ENCODE results near the gene PROX1.

The PROX1 gene

DNA sequence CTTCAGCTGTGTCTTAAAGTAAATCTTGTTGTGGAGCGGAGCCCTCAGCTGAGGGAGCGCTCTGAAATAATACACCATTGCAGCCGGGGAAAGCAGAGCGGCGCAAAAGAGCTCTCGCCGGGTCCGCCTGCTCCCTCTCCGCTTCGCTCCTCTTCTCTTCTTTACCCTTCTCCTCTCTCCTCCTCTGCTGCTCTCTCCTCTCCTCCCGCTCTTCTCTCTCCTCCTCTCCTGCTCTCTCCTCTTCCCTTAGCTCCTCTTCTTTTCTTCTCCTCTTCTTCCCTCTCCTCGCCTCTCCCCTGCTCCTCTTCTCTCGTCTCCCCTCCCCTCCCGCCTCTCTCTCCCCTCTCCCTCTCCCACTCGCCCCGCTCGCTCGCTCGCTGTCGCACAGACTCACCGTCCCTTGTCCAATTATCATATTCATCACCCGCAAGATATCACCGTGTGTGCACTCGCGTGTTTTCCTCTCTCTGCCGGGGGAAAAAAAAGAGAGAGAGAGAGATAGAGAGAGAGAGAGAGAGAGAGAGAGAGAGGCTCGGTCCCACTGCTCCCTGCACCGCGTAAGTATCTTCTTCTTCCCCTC is at the start of gene PROX1:
PROX1 (plus strand) TSS at position 47 of the 580 bp plus-strand sequence. CDS start 8,563 bp downstream, outside the sequence.
- no peak for DNase-seq

GRCh38 chr1:213938776-213939175 is 49.0 kb upstream of the PROX1 start:
- no peak for DNase-seq

- no peak for DNase-seq
Observed at GRCh38 chr1:213939888-213940287, 47.9 kb upstream of the PROX1 start.

- DNase-seq = no peak
Observed at GRCh38 chr1:213940947-213941346, 46.8 kb upstream of the PROX1 start.

DNA sequence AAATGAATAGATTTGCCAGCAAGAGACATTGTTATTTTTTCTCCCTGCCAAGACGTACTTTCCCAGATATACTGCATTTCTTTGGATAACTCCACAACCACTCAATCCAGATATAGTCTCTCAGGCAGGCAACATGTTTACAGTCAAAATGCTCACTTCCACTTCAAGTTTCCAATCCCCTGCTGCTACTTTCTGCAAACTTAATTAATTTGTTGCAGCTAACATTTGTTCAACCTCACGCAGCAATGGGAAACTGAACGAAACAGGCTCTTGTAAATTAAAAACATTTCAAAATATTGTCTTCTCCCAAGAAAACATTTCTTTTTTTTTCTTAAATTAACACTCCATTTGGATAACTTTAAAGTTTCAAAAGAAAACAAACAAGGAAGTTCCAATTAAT is 45.7 kb upstream of the PROX1 start:
- DNase-seq = no peak

DNA sequence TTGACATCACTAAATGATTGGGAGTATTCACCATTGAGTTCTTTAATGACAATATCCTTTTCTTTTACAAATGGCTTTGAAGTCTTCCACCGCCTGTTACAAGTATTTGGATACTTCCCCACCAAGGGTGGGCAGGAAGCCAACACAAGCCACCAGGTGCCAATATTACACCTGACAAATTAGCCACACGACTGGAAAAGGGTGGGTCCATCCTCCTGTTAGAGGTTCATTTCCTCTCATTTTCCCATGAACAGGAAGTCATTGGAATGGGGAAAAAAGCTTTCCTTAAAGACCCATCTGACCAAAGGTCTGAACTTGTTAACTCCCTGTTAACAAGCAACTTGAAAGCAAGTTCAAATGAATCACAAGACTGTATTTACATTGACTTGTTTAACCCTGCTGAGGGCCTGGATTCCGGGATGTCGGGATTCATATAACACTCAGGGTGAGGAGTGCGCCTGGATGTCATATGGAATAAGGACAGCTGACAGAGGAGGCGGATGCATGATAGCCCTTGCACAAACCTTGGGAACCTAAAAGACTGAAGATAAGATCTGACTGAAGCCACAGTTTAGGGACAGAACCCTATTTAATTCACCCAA is 40.5 kb upstream of the PROX1 start:
- no peak for DNase-seq

GRCh38 chr1:213951876-213952275 is 35.9 kb upstream of the PROX1 start:
- DNase-seq = no peak

- DNase-seq = no peak
Observed at GRCh38 chr1:213953806-213954205, 34.0 kb upstream of the PROX1 start.

DNA sequence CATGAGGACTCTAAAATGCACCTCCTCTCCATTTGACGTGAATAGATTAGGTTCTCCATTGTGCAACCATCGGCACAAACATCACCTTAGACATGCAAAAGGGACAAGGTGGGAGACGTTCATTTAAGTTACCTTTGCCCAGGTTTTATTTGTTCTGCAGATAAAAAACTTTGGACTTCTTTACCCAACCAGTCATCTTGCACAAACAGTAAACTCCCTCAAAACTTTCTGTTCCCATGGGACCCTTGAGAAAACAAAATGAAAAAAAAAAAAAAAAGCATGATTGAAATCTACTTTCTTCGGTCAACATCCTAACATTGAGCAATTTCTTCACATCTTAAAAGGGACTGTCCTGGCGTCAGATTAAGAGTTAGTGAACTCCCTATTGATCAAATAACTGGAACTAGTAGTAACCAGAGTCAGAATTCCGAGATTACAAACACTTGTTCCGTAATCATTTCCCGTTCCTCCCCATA is 31.4 kb upstream of the PROX1 start:
- no peak for DNase-seq

GRCh38 chr1:213958346-213958745 is 29.4 kb upstream of the PROX1 start:
- DNase-seq = no peak

DNA sequence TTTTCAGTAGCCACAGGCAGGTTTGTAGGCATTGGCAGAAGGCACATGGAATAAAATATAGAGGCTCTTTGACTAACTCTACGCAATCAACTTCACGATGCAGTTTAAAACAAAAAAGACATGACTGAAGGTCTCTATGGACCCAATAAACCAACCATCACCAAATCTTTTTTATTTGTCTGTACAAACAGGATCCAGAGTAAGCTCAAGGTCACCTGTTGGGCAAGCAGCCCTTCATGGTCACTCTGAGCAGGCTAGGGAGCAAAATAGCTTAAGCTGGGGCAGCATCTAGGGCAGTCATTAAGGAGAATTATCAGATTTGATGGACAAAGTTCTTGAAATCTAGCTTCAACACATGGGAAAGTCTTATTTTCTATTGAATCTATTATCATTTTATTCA is 26.8 kb upstream of the PROX1 start:
- no peak for DNase-seq

DNA sequence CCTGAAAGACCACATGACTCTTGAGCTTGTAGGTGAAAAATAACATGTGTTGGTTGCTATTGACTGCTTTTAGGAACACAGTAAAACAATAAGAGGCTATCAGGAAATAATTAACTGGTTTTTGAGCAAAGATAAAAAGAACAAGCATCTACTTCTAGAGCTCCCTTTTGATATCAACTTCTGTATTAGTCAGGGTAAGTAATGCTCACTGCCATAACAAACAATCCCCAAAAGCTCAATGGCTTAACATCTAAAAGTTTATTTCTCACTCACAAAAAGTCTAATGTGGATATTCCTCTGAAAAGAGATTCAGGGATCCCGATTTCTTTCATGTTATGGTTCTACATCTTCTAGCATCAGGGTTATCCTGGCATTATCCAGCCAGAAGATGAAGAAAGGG is 25.3 kb upstream of the PROX1 start:
- no peak for DNase-seq

GRCh38 chr1:213966122-213966521 is 21.7 kb upstream of the PROX1 start:
- no peak for DNase-seq

GRCh38 chr1:213968146-213968825 is 19.5 kb upstream of the PROX1 start:
- DNase-seq = no peak

DNA sequence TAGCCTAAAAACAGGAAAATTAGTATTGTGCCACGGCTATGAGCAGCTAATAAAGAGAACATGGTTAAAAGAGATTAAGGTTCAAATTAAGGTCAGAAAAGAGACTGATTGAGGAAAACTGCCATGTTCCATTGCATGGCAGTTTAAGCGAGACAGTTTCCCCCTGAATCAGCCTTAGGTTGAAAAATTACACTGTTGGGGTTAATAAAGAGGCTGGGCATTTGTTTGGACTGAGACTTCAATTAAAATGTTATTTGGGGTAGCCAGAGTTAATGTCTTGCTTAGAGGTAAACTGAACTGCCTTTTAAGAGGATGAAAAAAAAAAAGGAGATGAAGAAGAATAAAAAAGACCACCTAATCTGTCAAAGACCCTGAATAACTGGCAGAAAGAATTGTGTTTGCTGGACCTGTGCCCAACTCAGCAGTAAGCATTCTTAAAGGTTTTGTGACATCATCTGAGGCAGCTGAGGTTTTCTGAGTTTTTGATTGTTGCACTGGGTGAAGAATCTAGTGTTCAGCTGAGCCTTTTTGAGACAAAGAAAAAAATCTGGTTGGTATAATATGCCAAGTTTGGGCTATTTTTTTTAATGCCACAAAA is 17.7 kb upstream of the PROX1 start:
- DNase-seq = no peak

DNA sequence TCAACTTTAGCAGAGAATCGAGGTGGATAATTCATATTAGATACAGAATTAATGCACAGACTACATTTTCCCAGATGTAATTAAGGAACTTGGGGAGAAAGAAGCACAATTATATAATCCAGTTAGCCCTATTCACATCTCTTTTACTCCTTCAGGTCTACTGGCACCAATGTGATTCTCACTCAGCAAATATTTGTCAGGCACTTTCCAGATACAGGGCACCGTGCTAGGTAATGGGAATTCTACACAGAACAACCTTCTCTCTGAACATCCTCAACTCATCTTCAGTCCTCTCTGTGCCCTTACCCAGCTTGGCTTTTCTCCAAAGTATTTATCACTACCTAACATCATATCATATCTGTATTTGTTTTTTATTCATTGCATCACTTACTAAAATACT is 15.6 kb upstream of the PROX1 start:
- DNase-seq = no peak

GRCh38 chr1:213973129-213973528 is 14.6 kb upstream of the PROX1 start:
- no peak for DNase-seq

GRCh38 chr1:213976665-213977485 is 10.9 kb upstream of the PROX1 start:
- no peak for DNase-seq

GRCh38 chr1:213977486-213977842 is 10.3 kb upstream of the PROX1 start:
- no peak for DNase-seq

GRCh38 chr1:213977909-213978308 is 9.9 kb upstream of the PROX1 start:
- DNase-seq = no peak

DNA sequence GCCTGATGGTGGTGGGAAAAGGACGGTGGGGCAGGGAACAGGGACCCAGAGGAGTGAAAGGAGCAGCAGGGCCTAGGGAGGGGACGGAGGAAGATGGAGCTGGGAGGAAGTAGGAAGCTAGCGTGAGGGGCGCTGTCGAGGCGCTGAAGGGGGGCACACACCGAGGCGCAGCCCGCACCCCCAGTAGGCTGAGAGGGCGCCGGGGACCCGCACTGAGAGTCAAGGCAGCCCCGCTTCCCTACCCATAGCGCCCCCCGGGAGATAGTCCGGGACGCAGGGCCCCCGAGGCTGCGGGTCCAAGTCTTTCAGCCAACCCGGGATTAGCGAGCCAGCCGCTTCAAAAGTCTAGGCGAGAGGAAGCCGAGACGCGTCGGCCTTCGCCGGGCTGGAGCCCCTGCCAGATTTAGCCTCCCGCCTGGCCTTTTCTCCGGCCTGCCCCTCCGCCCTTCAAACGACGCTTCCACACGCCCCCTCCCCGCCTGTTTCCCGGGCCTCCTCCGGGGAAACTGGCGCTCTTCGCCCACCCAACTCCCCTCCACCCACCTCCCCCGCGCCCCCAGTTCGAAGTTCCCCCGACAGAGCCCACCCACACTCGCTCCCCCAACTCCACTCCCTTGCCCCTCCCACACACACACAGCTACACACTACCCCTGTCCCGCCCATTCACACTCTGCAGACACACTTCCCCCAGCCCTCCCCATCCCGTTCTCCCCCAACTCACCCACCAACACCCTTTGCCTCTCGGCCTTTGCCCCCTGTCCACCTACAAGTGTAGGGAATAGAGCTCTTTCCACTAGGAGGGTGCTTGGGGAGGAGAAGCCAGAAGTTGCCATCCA is 7.8 kb upstream of the PROX1 start:
- DNase-seq = no peak

DNA sequence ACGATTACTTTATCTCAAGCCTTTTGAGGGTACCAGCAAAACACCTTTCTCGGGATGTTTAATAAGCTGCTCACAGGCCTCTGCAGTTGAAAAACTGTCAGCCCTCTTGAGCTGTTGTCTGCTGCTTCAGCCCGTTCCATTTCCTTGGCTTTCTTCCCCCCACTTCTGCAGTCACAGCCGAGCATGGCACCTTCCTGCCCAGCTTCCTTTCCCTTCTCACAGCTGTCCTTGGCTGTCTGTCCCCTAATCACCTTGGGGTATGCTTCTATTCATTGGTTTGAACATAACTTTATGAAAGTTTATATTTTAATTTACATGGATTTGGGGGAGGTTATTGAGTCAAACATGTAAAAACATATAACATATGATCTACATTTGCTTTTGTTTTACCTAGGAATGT is 6.9 kb upstream of the PROX1 start:
- DNase-seq = no peak
